ENCODE results near the gene MAML2.

The MAML2 gene

GRCh38 chr11:96114178-96115064 is 228.6 kb downstream of the MAML2 start:
- no peak for DNase-seq

DNA sequence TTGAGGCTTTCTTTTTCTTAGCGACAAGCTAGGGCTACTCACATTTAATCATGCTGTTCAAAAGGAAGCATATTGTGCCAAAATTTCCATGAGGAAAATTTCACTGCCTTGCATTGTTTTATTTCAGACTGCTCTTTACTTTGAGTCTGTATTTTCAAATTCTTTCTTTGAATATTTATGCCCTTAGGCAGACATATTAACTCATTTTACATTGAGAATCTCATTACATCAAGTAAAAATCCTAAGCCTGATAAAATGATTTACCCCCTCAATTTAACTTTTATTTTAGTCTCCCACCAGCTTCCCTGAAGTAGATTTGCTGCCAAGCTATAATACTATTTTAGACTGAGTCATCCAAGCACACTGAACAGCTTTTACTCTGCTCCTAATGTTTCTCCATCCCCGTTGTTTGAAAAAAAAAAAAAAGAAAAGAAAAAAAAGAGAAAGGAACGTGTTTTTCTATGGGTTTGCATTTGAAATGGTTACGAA is 229.8 kb downstream of the MAML2 start:
- no peak for DNase-seq

DNA sequence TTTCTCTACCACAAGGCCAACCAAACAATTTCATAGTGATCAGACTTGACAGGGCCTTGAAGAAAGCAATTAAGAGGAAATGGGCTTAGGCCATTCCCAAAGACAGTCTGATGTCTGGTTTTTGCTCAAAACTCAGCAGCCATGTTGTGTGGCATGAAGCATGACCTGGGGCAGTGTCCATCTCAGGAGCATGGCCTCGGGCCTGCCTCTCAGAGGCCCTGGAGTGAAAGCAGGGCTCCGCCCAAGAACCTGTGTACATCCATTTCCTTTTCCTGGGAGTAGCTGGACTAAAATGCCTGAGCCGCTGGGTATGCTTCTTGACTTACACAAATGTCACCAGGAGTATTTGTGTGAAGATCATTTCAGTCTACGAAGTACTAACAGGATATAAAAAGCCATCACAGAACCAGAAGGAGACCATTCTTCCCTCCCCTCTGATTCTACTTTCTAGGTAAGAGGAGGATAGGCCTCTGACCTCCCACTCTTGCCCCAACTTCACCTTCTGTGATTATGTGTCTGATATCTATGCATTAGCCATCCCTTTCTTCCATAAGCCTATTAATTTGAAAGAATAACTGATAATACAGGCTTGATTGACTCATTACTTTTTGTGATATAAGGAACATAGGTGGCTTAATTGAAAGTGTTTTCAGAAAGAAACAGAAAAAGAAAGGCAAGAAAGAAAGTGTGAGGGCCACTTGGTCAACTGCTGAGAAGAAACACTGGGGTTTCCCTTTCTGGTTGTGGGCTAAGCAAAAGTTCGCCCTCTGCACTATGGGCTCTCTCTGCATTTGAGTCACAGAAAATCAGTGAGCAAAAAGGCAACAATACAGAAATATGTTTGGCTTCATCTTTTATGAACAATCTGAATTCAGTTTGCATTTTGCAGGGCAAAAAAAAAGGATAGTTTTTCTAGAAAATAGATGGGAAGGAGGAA is 230.5 kb downstream of the MAML2 start:
- DNase-seq: no peak

DNA sequence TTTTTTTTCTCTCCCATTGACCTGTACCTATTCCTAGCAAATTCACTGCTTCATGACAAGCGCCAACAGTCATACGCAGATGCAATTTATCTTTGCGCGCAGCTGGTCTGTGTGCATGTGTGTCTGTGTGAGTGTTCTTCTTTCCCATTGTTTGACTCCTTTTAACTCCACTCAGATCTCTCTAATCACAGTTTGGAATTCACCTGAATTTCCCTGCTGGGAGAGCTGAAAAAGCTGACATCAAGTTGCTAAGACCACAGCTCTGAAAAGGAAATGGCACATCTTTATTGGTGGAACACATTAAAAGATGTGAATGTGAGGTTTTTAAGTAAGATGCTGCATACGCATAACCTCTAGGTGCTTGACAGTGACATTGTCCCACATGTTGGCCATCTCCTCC is 231.7 kb downstream of the MAML2 start:
- DNase-seq: no peak

GRCh38 chr11:96110302-96110701 is 232.7 kb downstream of the MAML2 start:
- no peak for DNase-seq

DNA sequence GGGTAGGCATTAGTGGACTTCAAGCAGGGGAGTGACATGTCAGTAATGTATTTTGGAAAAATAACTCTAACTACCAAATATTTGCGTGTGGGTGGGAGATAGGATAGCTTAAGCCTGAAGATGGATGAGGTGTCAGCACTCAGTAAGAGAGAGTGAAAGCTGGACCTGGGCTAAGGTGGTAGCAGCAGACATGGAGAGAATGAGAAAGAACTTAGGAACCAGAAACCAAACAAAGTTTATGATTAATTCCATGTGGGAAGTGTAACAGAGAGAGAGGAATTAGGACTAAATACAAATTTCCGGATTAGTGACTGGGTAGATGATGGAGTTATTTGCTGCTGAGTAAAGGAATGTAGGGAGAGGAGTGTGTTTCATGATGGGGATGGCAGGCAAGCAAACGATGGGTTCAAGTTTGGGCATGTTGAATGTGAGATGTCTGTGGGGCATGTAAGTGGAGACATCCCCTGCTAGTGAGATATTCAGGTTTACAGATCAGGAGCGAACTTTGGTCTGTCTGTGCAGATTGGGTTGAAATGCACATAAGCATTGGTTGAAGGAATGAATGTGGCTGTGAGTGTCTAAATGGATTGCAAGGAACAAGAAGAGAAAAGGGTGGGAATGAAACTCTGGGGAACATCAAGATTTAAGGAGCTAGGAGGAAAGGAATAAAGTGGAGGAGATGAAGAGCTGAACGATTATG is 233.5 kb downstream of the MAML2 start:
- no peak for DNase-seq

- no peak for DNase-seq
Measured at GRCh38 chr11:96107143-96107824, 235.7 kb downstream of the MAML2 start.

GRCh38 chr11:96106645-96107044 is 236.3 kb downstream of the MAML2 start:
- DNase-seq: no peak

DNA sequence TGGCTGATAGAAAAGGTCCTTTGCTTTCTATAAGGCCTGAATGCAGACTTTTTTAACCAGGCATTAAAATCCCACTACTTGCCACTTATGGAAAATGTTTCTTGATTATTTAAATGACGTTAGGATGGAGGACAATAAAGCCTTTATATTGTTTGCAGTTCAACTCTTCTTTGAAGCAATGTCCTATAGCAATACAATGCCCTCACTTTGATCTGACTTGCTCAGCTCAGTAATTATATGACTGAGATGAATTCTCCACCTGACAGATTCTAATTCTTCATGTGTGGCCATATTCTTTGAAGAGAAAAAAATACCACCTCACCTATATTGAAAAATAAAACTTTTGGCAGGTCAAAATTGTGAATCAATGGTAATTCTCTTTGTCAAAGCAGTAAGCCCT is 237.1 kb downstream of the MAML2 start:
- no peak for DNase-seq

DNA sequence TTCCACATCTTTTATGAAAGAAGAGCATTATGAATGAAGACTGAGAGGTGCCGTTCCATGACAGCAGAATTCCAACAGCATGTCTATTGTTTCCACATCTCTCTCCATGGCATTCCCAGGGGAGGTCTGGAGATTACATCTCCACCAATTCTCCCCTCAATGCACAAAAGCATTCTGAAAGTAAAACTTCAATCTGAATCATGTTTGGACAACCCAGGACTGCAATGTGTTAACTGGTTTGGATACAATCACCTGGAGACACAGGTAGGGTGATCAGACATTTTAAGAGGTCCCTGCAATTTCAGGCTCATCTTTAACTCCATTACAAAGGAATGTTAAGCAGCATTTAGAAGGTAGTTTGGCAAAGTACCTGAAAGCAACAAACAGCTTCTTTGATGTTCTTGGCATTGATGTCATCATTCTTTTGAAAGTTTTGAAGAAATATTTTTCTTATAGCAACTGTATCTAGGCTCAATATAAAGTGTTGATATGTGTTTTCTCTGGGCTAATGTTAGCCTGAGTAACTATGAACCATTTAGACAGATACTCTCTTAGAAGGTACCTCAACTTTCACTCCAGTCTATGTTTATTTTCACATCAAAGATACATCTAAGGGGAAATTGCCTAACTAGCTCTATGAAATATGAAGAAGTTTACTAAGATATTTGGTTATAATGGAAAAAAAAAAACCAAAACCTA is 237.6 kb downstream of the MAML2 start:
- no peak for DNase-seq

GRCh38 chr11:96104496-96104895 is 238.5 kb downstream of the MAML2 start:
- no peak for DNase-seq

- DNase-seq: no peak
Measured at GRCh38 chr11:96103721-96104120, 239.3 kb downstream of the MAML2 start.

GRCh38 chr11:96103102-96103501 is 239.9 kb downstream of the MAML2 start:
- no peak for DNase-seq

DNA sequence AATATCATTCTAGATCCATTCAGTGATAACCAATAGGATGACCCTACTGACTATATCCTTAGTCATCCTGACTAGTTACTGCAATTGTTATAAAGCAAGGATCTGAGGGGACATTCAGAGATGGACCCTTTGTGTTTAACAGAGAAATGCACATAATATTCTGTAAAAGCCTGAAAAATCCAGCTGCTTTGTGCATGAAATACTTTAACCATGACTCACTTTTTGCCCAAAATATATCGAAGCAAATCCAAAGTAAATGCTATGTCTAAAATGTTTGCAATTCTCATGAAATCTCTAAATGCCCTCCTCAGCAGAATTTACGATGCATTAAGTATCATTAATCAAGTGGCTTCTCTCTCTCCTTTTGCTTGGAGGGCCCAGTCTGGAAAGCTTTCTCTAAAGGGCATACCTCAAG is 240.3 kb downstream of the MAML2 start:
- DNase-seq: no peak

DNA sequence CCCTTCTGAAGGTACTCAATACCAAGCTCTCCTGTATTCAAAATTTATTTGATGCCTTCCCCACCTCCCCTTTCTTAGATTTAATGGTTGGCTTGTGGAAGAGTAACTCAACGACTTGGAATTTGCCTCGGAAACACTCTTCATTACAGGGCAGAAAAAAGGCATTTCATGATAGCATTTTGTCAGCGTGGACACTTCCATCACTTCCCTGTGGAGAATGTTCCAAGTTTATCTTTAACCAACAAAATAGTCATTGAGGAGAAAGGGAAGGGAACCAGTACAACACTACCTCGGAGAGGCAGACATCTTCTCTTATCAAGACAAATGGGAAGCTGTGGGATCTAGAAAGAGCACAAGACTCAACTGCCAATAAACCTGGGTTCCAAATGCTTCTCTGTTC is 241.8 kb downstream of the MAML2 start:
- DNase-seq: no peak

DNA sequence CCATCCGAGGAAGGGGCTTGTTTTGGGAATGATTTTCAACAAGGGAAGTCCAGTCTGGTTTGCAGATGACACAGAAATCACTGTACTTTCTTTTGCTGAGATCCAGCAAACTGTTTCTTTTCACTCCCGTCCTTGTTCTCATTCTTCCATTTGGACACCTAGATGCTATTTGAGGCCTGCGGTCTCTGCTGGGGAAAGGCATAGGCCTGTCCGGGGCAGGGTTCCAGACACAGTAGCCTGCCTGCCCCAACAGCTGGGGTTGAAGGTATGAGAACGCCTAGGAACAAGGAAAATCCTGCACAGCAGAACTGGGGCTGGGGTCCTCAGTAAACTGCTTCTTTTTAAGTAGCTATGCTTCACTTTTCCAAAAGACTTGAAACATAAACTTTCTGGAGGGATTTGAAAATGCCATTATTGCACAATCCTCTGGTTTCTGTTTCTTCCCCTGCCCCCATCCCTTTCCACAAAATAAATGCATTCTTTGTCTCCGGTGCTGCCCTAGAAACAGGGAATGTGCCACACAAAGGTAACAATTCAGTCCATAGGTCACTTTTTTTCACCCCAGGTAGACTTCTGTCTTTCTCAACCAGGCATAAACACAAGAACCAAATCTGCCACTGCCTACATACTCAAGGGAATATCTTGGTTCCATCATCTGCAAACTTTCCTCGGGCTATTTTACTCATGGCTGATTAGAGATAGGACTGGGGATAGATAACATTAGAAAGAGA is 244.3 kb downstream of the MAML2 start:
- no peak for DNase-seq

GRCh38 chr11:96097844-96098421 is 245.1 kb downstream of the MAML2 start:
- DNase-seq: no peak

- no peak for DNase-seq
Measured at GRCh38 chr11:96096360-96096759, 246.6 kb downstream of the MAML2 start.

DNA sequence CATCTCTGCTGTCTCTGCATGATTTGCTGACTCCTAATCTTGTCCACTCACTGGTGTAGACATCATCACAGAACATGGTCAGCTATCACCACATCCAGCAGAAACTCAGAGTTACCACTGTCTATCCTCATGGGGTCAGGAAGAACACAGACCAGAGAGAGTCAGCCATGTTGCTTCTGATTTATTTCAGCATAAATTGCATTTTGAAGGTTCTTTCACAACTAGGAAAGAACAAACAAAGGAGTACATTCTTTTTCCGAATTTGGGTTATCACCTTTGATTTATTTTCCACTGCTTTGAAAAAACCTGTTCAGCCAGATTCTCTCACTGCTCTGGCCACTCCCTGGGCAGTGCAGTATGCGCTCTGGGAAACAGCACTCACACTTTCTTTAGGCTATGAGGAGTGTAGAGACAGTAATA is 247.1 kb downstream of the MAML2 start:
- DNase-seq: no peak

DNA sequence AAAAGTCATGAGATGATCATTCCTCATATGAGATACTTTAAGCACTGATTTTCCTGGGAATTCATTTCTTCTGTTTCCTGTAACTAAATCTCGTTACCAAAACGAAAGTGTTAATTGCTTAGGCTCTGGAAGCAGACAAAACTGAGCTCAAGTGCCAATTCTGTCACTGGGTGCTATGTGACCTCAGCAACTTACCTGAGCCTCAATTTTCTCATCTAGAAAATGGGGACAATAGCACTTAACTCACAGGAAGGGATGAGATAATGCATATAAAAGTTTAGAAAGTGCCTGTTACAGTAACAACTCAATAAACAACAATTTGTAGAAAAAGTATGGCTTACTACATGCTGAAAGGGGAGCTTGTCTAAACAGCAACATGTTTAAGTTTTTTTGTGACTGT is 248.8 kb downstream of the MAML2 start:
- no peak for DNase-seq

DNA sequence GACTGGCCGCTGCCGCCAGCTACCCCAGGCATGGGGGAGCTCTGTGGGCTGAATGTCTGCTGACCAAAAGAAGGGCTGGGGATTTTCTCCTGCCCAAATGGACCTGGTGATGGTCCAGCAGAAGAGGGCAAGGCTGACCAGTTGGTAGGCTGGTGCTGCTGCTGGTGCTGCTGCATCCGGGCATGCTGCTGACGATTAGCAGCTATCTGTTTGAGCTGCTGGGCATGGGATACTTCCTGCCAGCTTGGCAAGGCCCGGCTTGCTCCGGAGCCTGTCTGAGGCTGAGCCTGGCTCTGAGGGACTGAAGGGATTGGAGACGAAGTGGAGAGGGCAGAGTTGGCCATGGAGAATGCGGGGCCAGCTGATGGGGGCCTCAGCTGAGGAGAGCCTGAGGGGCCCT is 250.5 kb downstream of the MAML2 start:
- no peak for DNase-seq

Data from NCI-H2081 treated with DMSO at 0.1 percent for 48 hours (cell line).